H1 (cell line): ENCODE data around the gene SKIDA1. TPM values are rescaled to one million over a fixed set of nuclear protein-coding genes. Genes with fewer than 3 reads are reported as not detected.

Experiments
- KDM5A ChIP-seq: fragments of 200-600 bp; IDR thresholded peaks from 2 replicates; pipeline ENCODE4 v1.7.1; 2012; ENCODE audit warnings: mild to moderate bottlenecking, low read length, inconsistent platforms, mixed read lengths
- polyA plus RNA-seq, 7 experiments: library from polyadenylated mRNA; depleted of rRNA in 3 of 7; stranded (reverse) in 5 of 7; unstranded in 2 of 7; fragments of >200 nt in 5 of 7; fragments of 200-250 nt in 2 of 7; gene quantifications; 1 replicate in 5 of 7; 2 replicates in 1 of 7; 4 replicates in 1 of 7; pipeline versions ENCODE4 v1.2.1 to v1.2.3, GENCODE V29; 2011 to 2013; ENCODE audit warnings: missing spikeins in 2 of 7, mixed read lengths in 2 of 7
- total RNA-seq: library from RNA; stranded (reverse); fragmentation: NEBNext Ultra II Directional; extraction: Animal tissue kit (Norgen Biotek cat#: 25700); gene quantifications from 2 replicates; pipeline ENCODE4 v1.2.1, GENCODE V29; 2021
- TF ChIP-seq, protein P1 (sequence below): fragments of 300-600 bp; sonication (generic); IDR thresholded peaks from 2 replicates; pipeline ENCODE4 v1.7.1; 2012; ENCODE audit warnings: low read length, moderate library complexity, mild to moderate bottlenecking, inconsistent platforms; ENCODE audit not compliant: insufficient replicate concordance

SKIDA1 gene
- total and polyA plus RNA-seq, 2 of the 8 experiments (the other 6 are each of a cell fraction or from before 2014, with no cell fraction given), result 1.5 to 8.0 TPM

- TF ChIP-seq, protein P1, sequence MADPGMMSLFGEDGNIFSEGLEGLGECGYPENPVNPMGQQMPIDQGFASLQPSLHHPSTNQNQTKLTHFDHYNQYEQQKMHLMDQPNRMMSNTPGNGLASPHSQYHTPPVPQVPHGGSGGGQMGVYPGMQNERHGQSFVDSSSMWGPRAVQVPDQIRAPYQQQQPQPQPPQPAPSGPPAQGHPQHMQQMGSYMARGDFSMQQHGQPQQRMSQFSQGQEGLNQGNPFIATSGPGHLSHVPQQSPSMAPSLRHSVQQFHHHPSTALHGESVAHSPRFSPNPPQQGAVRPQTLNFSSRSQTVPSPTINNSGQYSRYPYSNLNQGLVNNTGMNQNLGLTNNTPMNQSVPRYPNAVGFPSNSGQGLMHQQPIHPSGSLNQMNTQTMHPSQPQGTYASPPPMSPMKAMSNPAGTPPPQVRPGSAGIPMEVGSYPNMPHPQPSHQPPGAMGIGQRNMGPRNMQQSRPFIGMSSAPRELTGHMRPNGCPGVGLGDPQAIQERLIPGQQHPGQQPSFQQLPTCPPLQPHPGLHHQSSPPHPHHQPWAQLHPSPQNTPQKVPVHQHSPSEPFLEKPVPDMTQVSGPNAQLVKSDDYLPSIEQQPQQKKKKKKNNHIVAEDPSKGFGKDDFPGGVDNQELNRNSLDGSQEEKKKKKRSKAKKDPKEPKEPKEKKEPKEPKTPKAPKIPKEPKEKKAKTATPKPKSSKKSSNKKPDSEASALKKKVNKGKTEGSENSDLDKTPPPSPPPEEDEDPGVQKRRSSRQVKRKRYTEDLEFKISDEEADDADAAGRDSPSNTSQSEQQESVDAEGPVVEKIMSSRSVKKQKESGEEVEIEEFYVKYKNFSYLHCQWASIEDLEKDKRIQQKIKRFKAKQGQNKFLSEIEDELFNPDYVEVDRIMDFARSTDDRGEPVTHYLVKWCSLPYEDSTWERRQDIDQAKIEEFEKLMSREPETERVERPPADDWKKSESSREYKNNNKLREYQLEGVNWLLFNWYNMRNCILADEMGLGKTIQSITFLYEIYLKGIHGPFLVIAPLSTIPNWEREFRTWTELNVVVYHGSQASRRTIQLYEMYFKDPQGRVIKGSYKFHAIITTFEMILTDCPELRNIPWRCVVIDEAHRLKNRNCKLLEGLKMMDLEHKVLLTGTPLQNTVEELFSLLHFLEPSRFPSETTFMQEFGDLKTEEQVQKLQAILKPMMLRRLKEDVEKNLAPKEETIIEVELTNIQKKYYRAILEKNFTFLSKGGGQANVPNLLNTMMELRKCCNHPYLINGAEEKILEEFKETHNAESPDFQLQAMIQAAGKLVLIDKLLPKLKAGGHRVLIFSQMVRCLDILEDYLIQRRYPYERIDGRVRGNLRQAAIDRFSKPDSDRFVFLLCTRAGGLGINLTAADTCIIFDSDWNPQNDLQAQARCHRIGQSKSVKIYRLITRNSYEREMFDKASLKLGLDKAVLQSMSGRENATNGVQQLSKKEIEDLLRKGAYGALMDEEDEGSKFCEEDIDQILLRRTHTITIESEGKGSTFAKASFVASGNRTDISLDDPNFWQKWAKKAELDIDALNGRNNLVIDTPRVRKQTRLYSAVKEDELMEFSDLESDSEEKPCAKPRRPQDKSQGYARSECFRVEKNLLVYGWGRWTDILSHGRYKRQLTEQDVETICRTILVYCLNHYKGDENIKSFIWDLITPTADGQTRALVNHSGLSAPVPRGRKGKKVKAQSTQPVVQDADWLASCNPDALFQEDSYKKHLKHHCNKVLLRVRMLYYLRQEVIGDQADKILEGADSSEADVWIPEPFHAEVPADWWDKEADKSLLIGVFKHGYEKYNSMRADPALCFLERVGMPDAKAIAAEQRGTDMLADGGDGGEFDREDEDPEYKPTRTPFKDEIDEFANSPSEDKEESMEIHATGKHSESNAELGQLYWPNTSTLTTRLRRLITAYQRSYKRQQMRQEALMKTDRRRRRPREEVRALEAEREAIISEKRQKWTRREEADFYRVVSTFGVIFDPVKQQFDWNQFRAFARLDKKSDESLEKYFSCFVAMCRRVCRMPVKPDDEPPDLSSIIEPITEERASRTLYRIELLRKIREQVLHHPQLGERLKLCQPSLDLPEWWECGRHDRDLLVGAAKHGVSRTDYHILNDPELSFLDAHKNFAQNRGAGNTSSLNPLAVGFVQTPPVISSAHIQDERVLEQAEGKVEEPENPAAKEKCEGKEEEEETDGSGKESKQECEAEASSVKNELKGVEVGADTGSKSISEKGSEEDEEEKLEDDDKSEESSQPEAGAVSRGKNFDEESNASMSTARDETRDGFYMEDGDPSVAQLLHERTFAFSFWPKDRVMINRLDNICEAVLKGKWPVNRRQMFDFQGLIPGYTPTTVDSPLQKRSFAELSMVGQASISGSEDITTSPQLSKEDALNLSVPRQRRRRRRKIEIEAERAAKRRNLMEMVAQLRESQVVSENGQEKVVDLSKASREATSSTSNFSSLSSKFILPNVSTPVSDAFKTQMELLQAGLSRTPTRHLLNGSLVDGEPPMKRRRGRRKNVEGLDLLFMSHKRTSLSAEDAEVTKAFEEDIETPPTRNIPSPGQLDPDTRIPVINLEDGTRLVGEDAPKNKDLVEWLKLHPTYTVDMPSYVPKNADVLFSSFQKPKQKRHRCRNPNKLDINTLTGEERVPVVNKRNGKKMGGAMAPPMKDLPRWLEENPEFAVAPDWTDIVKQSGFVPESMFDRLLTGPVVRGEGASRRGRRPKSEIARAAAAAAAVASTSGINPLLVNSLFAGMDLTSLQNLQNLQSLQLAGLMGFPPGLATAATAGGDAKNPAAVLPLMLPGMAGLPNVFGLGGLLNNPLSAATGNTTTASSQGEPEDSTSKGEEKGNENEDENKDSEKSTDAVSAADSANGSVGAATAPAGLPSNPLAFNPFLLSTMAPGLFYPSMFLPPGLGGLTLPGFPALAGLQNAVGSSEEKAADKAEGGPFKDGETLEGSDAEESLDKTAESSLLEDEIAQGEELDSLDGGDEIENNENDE, result peak; percentile 4
- no peak for TF ChIP-seq KDM5A
Measured at GRCh38 chr10:21500578-21500910, 24.9 kb downstream of the SKIDA1 start (continued).
